HG02571 (cell line): ENCODE measurements around the gene NTN5.

ENCODE experiments used
- ATAC-seq: cut with Tn5 transposase; IDR thresholded peaks from one replicate; pipeline ENCODE4 v1.9.1; 2021; ENCODE audit warnings: mild to moderate bottlenecking, moderate library complexity; ENCODE audit not compliant: unreplicated experiment

Gene NTN5

DNA sequence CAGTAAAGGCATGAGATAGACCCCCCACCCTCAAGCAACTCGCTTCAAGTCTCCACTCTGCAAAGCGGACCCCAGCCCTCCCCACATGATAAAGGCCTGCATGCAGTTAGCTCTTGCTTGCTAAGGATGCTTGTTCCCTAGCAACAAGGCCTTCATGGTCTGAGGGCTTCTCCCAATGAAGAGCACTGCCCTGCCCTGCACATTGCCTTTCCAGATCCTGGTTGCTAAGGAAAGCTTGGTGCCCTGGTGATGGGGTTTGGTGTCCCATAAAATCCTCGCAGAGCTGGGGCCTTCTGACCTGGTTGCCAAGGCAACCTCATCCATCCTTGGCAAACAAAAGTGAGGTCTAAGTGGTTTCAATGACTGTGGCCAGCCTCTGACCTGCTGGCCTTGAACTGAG lies 41.6 kb downstream of the NTN5 start:
- ATAC-seq: no peak

DNA sequence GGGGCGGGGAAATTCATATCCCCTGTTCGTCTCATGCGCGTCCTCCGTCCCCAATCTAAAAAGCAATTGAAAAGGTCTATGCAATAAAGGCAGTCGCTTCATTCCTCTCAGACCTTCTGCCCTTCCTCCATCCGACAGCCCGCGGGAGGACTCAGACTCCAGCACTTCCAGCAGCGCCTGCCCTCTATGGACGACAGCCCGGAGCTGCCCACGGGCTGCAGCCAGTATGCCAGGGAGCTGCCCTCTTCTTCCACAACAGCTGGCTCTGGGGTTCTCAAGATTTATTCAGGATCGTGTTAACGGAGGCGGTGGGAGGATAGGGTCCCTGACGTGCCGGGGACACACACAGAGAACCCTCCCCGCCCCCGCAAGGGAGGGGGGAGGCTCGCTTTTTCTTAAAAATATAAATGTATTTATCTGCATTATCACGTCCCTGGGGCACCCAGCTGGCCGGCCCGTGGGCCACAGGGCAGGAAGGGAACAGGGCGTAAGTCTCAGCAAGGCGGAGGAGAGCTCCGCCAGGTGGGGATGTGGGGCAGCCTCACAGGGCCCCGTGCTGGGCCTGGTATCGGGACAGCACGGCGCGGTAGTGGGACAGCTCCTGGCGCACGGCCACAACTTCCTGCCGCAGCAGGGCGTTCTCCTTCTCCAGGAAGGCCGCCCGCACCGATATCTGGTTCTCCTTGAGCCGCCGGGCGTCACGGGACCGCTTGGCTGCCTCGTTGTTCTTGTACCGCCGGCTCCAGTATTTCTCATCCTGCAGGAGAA lies 42.3 kb downstream of the NTN5 start:
- no peak for ATAC-seq

DNA sequence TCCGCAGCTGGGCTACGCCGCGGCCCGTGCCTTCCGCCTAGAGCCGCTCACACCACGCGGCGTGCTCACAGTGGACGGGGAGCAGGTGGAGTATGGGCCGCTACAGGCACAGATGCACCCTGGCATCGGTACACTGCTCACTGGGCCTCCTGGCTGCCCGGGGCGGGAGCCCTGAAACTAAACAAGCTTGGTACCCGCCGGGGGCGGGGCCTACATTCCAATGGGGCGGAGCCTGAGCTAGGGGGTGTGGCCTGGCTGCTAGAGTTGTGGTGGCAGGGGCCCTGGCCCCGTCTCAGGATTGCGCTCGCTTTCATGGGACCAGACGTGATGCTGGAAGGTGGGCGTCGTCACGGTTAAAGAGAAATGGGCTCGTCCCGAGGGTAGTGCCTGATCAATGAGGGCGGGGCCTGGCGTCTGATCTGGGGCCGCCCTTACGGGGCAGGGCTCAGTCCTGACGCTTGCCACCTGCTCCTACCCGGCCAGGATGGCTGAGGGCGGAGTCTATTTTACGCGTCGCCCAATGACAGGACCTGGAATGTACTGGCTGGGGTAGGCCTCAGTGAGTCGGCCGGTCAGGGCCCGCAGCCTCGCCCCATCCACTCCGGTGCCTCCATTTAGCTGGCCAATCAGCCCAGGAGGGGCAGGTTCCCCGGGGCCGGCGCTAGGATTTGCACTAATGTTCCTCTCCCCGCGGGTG lies 43.1 kb downstream of the NTN5 start:
- no peak for ATAC-seq

DNA sequence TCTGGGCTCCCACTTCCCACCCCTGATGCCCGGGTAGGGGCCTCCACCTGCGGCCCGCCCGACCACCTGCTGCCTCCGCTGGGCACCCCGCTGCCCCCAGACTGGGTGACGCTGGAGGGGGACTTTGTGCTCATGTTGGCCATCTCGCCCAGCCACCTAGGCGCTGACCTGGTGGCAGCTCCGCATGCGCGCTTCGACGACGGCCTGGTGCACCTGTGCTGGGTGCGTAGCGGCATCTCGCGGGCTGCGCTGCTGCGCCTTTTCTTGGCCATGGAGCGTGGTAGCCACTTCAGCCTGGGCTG lies 43.6 kb downstream of the NTN5 start:
- ATAC-seq: no peak

DNA sequence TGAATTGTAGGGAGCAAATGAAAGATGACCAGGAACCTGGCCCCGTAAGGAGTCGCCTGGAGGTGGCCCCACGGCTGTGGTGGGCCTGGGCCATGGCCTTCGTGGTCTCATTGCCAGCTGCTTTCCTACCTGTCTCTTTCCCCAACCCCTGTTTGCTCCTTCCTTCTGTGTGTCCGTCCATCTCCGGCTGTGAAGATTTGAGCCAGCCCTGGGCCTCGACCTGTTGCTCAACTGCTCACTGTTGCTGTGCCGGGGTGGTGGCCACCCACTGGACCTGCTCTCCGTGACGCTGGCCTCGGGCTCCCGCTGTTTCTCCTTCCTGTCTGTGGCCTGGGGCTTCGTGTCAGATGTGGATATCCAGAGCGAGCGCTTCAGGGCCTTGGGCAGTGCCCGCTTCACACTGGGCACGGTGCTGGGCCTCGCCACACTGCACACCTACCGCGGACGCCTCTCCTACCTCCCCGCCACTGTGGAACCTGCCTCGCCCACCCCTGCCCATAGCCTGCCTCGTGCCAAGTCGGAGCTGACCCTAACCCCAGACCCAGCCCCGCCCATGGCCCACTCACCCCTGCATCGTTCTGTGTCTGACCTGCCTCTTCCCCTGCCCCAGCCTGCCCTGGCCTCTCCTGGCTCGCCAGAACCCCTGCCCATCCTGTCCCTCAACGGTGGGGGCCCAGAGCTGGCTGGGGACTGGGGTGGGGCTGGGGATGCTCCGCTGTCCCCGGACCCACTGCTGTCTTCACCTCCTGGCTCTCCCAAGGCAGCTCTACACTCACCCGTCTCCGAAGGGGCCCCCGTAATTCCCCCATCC lies 44.1 kb downstream of the NTN5 start:
- ATAC-seq: no peak

- no peak for ATAC-seq
Measured at GRCh38 chr19:48627865-48628314, 44.9 kb downstream of the NTN5 start.

DNA sequence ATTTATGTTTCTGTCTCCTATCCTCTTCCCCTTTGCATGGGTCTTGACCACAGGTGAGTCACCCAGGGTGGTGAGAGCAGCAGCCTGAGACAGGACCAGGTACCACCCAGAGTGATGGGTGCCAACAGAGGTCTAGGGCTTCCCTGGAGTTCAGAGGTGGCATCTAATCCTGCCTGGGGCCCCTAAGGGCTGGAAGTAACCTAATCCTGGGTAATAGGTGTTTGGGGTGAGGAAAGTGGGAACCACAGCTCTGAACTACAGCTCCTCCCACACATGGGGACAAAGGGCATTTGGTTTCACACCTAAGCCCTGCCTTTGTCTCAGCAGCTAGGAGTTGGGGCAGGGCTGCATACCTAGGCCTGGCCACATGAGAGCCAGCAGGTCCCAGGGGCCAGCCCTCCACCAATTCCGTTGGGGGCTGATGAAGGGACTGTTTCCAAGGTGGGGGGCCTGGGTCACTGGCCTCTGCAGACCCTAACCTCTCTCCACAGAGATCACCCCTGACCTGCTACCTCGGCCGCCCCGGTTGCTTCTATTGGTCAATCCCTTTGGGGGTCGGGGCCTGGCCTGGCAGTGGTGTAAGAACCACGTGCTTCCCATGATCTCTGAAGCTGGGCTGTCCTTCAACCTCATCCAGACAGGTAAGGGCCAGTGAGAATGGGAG lies 45.5 kb downstream of the NTN5 start:
- ATAC-seq: no peak

DNA sequence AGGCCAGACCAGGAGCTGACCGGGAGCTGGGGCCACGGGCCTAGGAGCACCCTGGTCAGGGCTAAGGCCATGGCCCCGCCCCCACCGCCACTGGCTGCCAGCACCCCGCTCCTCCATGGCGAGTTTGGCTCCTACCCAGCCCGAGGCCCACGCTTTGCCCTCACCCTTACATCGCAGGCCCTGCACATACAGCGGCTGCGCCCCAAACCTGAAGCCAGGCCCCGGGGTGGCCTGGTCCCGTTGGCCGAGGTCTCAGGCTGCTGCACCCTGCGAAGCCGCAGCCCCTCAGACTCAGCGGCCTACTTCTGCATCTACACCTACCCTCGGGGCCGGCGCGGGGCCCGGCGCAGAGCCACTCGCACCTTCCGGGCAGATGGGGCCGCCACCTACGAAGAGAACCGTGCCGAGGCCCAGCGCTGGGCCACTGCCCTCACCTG lies 46.9 kb downstream of the NTN5 start:
- no peak for ATAC-seq

- no peak for ATAC-seq
Measured at GRCh38 chr19:48624791-48625723, 47.8 kb downstream of the NTN5 start.

GRCh38 chr19:48624067-48624594 lies 48.7 kb downstream of the NTN5 start:
- ATAC-seq: peak; percentile 54

DNA sequence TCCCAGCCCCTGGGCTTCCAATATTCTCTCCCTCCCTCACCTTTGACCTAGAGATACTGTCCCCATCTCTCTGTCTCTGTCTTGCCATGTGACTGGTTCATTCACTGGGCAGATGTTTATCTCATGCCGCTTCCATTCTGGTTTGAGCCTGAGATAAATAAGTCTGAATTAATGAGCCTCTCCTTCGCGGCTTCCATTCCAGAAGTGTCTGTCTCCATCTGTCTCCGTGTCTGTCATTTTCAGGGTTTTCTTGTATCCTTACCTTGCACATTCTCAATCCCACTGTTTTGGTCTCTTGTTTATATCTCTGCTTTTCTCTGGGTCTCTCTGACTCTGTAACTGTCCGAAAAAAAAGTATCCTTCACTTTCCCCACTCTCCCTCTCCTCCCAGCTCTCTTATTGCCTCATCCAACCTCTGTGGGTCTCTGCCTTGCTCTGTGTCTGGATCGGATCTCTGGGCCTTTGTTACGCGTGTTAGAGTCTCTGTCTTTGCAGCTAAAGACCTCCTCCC lies 49.2 kb downstream of the NTN5 start:
- ATAC-seq: no peak

DNA sequence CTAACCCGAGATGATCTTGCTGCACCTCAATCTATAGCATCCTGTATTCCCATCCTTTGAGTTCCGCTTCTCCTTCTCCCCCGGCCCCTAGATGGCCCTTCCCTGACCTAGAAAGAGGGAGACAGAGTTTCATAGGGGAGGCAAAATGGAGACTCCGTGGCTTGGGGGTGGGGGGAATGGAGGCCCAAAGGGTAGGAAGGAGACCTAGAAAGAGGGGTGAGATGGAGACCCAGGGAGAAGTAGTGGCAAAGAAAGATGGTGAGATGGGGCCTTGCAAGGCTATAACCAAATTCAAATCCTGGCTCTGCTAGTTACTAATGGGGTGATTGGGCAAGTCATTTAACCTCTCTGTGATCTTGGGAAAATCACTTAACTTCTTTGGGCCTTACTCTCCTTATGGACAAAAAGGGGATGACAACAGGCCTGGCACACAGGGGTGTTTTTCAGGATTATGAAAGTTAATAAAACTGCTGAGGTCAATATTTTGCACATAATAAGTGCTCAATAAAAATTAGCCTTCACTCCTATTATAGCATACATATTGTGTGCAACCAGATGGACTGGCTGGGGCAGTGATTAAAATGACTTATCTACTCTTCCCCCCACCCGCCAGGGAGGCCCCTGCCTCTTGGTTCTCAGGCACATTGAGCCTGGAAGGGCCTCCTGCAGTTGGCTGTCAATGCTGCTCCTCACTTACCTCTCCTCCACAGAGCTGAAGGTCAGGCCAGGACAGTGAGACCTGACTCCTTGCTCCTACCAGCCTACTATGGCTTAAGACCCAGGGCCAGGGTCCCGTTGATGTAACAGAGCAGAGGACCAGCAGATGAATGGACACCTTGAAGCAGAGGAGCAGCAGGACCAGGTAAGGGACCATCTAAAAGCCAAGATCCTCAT lies 52.9 kb downstream of the NTN5 start:
- ATAC-seq: no peak

- ATAC-seq: peak; percentile 77
Measured at GRCh38 chr19:48618916-48619691, 53.7 kb downstream of the NTN5 start, which contains the start of the genes RPL18 and SPHK2. Gene RPL18 (minus strand): TSS chr19:48619178. CDS start chr19:48619143, 35 bp downstream. Gene SPHK2 (plus strand): TSS chr19:48619506. CDS start chr19:48620515, 1,009 bp downstream.

DNA sequence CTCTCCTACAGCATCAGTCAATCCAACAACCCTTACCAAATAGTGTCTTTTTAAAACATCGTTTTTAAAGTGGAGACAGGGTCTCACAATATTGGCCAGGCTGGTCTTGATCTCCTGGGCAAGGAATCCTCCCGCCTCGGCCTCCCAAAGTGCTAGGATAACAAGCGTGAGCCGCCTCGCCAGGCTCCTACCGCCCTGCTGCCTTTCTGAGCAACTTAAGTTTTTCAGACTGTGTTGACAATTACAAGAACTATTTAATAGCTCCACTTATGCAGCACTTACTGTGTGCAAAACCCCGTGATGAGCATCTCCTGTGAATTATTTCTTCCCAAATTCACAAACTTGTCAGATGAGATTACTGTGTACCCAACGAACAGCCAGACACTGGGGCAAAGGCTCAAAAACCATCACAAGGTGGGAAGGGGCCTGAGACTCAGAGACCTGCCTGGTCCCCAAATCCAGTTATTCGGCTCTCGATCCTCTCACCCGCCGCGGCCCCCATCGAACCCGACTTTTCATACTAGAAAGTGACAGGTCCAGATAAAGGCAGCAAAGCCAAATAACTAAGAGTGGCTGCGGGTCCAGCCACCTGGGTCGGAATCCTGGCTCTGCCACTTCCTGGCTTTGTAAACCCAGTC lies 54.4 kb downstream of the NTN5 start:
- ATAC-seq: no peak

- ATAC-seq: no peak
Measured at GRCh38 chr19:48617146-48617937, 55.5 kb downstream of the NTN5 start.

GRCh38 chr19:48616491-48617056 lies 56.2 kb downstream of the NTN5 start:
- no peak for ATAC-seq
